ENCODE measurements around the gene CFAP20DC.

DNA sequence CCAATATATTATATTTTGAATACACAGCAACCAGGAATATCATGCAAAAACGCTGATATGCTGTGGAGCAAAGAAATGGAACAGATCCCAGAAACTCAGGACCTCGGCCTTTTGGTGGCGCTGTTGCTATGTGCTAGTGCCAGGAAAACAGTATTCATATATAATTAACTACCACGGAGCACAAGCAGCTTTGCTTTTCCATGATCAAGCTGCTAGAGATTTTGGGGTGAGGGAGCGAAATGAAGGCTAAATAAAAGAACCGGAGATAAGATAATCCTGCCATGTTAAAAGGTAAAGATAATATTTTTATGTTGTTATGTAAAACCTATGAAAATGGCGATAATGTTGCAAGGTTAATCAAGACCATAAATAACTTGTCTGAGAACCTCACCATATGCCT is 225.5 kb downstream of the CFAP20DC start:
- TF ChIP-seq, protein P1, sequence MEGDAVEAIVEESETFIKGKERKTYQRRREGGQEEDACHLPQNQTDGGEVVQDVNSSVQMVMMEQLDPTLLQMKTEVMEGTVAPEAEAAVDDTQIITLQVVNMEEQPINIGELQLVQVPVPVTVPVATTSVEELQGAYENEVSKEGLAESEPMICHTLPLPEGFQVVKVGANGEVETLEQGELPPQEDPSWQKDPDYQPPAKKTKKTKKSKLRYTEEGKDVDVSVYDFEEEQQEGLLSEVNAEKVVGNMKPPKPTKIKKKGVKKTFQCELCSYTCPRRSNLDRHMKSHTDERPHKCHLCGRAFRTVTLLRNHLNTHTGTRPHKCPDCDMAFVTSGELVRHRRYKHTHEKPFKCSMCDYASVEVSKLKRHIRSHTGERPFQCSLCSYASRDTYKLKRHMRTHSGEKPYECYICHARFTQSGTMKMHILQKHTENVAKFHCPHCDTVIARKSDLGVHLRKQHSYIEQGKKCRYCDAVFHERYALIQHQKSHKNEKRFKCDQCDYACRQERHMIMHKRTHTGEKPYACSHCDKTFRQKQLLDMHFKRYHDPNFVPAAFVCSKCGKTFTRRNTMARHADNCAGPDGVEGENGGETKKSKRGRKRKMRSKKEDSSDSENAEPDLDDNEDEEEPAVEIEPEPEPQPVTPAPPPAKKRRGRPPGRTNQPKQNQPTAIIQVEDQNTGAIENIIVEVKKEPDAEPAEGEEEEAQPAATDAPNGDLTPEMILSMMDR (IDR thresholded peaks at IDR 0.05), result no peak
- no peak for TF ChIP-seq POLR2A (IDR thresholded peaks at IDR 0.05)
- TF ChIP-seq POLR2AphosphoS5 (IDR thresholded peaks at IDR 0.05; ENCODE audit: insufficient read depth in 1 of 2, low read depth in 1 of 2), result no peak

Measured in vagina (tissue), 2 donors.